GM11168 (cell line): ENCODE measurements around the gene SLC25A3.
"Not testable (repeated sequence)": the region's sequence is repeated elsewhere in the genome, so short reads cannot be mapped to it uniquely, and the experiment has no call there.

Source experiments
- in situ Hi-C: fragments of 300-500 bp; cut with MboI; formaldehyde crosslinking; loops from one replicate; pipeline ENCODE4 v1.12.0; 2022; ENCODE audit warnings: low sequenced_read_pairs; ENCODE audit not compliant: unreplicated experiment

Gene SLC25A3

DNA sequence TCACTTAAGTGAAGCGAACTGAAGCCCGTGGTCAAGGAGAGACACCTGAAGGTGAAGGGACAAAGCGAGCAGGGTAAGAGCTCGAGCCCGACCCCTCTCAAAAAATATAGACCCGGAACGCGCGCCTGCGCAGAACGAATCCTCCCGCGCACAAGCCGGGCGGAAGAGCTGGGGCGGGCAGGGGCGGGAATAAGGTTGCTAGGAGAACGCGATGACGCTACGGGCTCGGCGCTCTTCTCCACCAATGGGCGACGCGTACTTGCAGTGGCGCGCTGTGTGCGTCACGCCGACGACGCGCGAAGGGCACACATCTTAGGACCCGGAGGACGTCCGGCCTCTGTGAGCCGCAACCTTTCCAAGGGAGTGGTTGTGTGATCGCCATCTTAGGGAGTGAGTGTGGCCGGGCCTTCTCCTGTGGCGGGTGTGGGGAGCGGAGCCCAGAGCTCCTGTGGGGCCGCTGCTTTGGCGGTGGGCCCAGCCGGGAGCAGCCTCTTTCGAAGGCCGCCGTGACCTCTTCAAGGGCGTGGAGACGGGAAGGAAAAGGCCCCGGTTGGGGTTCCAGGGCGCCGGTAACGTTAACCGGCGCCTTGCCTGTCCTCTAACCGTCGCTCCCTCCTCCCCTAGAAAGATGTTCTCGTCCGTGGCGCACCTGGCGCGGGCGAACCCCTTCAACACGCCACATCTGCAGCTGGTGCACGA, at the start of gene SLC25A3:
TSS of gene SLC25A3 (plus strand) at position 336 of the 699 bp plus-strand sequence. CDS start at position 629, 293 bp downstream.
- in situ Hi-C loops, result no loop called here

DNA sequence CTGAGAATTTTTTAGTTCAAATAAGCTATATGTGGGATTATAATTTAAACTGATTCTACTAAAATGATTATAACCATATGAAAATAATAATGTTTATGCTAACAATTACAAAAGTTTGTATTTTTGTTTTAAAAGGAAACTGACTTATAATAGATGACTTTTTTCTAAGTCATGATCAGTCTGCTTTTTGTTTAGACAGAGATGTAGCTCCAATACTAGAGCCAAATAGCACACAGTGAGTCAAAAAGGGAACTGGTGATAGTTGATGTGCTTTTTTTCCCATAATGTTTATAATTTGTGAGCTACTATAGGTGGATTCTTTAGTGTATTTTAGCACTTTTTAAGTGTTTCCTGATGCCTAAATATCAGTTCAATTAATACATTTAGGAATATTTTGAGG, 49.8 kb upstream of the SLC25A3 start:
- in situ Hi-C loops, result no loop called here

- in situ Hi-C loops, result no loop called here
Observed at GRCh38 chr12:98544751-98545150, 48.7 kb upstream of the SLC25A3 start.

DNA sequence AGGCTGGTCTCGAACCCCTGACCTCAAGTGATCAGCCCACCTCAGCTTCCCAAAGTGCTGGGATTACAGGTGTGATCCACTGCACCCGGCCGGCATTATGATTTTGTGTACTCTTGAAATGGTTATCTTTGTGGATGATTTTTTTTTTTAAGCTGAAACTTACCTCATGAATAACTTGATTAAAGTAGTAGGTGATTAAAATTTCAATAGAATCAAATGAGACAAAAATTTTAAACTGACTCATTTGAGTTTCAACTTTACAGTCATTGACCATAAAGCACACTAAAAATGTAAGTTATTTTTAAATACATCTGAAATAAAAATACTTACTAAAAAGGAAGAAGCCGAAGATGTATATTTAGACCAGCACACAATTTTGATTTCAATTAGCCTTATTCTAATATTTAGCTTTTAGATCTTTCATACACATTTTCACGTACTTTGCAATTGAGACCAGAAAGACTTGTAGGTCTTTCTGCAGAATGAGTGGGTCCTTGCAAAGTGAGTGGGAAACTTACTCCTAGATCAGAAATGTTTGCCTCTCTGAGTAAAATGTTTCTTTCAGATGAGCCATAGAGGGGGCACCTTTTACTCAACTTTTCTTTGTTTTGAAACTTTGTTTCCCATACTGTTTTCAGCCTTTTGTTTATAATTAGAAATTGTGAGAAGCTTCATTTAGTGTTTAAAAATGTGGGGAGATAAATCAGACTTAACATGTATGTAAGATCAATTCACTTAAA, 43.9 kb upstream of the SLC25A3 start:
- in situ Hi-C loops, result no loop called here

- in situ Hi-C loops, result no loop called here
Observed at GRCh38 chr12:98551787-98552186, 41.7 kb upstream of the SLC25A3 start.

GRCh38 chr12:98558097-98558496, 35.4 kb upstream of the SLC25A3 start:
- in situ Hi-C loops, result not testable (repeated sequence)

- in situ Hi-C loops, result no loop called here
Observed at GRCh38 chr12:98559666-98560065, 33.8 kb upstream of the SLC25A3 start.

DNA sequence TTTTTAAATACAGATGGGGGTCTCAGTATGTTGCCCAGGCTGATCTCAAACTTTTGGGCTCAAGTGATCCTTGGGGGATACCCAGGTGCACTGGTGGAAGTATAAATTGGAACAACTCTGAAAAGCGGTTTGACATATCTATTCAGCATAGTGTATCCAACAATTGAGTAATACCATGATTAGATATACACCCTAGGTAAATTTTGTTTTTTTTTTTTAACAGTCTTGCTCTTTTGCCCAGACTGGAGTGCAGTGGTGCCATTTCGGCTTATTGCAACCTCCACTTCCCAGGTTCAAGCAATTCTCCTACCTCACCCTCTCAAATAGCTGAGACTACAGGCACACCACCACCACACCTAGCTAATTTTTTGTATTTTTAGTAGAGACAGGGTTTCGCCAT, 31.6 kb upstream of the SLC25A3 start:
- in situ Hi-C loops, result no loop called here

DNA sequence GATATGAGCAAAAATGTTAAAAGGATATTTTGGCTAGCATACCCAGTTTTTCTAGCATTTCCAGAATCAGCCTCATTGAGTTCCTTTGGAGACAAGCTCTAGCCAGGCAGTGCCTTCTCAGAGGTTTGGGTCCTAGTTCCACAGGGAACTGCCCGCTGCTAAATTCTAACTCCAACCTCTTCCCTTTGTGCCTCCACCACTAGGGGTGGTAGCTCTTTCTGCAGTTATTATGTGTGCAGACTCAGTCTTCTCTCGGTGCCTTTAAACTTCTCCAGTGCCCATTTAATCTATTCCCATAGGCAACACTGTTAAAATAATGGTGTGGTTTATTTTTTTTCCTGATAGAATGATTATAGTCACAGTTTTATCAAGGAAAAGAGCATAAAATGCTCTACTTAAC, 21.5 kb upstream of the SLC25A3 start:
- in situ Hi-C loops, result no loop called here

GRCh38 chr12:98574110-98574509, 19.4 kb upstream of the SLC25A3 start:
- in situ Hi-C loops, result no loop called here

- in situ Hi-C loops, result no loop called here
Observed at GRCh38 chr12:98575013-98575412, 18.5 kb upstream of the SLC25A3 start.

DNA sequence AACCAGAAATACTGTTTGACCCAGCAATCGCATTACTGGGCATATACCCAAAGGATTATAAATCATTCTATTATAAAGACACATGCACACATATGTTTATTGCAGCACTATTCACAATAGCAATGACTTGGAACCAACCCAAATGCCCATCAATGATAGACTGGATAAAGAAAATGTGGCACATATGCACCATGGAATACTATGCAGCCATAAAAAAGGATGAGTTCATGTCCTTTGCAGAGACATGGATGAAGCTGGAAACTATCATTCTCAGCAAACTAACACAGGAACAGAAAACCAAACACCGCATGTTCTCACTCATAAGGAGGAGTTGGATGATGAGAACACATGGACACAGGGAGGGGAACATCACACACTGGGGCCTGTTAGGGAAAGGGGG, 16.7 kb upstream of the SLC25A3 start:
- in situ Hi-C loops, result not testable (repeated sequence)

DNA sequence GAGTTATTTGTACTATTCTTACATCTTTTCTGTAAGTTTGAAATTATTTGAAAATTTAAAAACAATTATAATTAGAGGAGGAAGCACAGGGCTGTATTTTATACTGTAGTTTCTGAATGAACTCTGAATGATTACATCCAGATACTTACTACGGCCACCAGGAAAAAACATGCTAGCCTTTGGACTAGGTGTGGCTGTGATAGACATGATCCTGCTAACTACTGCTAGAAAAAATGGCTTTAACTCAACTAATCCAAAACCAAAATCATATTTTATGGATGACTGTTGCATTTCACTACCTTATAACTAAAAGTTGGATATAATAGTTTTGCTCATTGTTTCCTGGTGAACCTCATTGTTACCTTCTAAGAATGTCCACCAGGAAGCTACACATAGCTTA, 15.1 kb upstream of the SLC25A3 start:
- in situ Hi-C loops, result no loop called here

GRCh38 chr12:98578821-98579220, 14.7 kb upstream of the SLC25A3 start:
- in situ Hi-C loops, result no loop called here

DNA sequence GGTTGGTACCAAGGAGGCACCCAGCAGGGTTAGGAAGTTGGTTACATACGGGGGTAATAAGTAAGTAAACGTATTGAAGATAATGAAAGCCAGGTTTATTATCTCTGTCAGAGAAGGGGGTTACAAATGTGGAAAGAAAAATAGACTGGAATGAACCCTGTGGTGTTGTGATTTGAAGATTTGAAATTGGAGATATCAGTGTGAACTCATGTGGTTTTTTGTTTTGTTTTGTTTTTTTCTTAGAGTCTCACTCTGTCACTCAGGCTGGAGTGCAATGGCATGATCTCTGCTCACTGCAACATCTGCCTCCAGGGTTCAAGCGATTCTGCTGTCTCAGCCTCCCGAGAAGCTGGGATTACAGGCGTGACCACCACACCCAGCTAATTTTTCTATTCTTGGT, 14.1 kb upstream of the SLC25A3 start:
- in situ Hi-C loops, result no loop called here

- in situ Hi-C loops, result no loop called here
Observed at GRCh38 chr12:98579835-98580234, 13.7 kb upstream of the SLC25A3 start.

DNA sequence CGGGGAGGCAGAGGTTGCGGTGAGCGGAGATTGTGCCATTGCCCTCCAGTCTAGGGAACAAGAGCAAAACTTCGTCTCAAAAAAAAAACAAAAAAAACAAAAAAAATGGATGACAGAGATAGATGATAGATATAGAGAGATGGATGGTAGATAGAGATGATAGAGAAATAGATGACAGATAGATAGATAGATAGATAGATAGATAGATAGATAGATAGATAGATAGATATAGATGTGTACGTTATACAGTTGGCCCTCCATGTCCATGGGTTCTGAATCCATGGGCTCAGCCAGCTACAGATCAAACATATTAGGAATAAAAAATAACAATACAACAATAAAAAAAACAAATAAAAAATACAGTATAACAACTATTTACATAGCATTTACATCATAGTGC, 12.8 kb upstream of the SLC25A3 start:
- in situ Hi-C loops, result no loop called here

DNA sequence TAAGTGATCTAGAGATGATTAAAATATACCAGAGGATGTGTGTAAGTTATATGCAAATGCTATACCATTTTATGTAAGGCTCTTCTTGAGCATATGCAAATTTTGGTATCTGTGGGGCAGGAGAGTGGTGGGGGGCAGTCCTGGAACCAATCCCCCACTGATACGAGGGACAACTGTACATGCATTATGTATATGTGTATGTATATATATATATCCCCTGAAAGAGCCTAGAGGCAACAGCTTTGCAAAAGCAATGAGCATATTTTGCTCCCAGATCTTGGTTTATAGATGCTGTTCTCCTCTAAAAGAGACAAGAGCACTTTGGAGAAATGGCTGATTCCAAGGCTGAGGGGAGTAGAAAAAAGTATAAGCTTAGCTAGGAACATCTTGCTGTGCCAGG, 12.4 kb upstream of the SLC25A3 start:
- in situ Hi-C loops, result no loop called here

- in situ Hi-C loops, result no loop called here
Observed at GRCh38 chr12:98582093-98582492, 11.4 kb upstream of the SLC25A3 start.

DNA sequence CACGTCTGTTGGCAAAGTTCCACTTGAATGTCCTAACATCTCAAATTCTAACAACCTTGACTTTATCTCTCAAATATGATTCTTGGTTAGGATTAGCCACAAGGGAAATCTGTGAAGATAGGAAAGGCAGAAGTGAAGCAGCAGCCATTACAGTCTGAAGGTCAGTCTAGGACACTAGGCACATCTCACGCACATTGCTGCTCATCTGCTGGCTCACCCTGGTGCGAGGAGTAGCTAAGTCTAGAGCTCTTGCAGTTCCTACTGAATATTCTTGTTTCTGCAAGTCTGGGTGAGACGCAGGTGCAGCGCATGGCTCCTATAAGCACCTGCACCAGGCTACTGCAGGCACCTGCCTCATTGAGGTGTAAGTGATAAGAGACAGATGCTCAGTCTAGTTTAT, 6.4 kb upstream of the SLC25A3 start:
- in situ Hi-C loops, result no loop called here

- in situ Hi-C loops, result no loop called here
Observed at GRCh38 chr12:98591209-98591608, 2.3 kb upstream of the SLC25A3 start.

DNA sequence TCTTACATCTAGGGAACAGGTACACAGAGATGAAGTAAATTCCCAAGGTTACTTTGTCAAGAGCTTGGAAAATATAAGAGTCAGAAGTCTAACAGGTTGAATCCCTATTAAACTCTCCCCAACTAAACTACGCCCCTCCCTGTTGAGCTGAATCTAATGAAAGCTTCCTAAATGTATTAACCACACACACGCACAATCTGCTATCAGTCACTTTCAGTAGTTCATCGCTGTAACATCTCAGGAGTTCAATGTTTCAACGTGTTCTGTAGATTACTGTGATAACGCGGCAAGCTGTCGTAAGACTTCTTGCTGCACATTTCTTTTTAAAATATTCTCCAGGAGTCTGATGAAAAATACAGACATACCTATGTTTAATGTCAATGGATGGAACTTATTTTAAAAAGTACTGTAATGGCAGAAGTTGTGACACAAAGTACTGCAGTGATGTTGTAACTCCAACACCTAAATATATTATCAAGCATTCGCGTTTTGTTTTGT, 612 bp upstream of the SLC25A3 start:
- in situ Hi-C loops, result no loop called here
